Ureter (tissue), 1 donor: ENCODE measurements around the gene WNK4. TPM values are rescaled to one million over a fixed set of nuclear protein-coding genes. Genes with fewer than 3 reads are reported as not detected.

Source experiments
- DNase-seq: peaks from one replicate; pipeline ENCODE4 v3.0.0-alpha.2; 2020; ENCODE audit warnings: low spot score
- total RNA-seq: library from RNA; stranded (reverse); gene quantifications from one replicate; pipeline ENCODE4 v1.2.4, GENCODE V29; 2023
- donor health status: DM: yes; HTN: yes; CAD: no.

Gene WNK4
- total RNA-seq, 1 donor from 2014 or later = not detected

GRCh38 chr17:42797067-42798007, 16.9 kb downstream of the WNK4 start:
- DNase-seq = no peak

GRCh38 chr17:42798011-42798382, 17.6 kb downstream of the WNK4 start:
- DNase-seq = no peak

- DNase-seq = peak; percentile 82
Measured at GRCh38 chr17:42798383-42799380, 18.3 kb downstream of the WNK4 start, which contains the start of the genes CNTD1 and COA3. TSS of gene CNTD1 (plus strand) at chr17:42798861. CDS start at chr17:42799068, 207 bp downstream. TSS of gene COA3 (minus strand) at chr17:42798704. CDS start at chr17:42798681, 23 bp downstream.

- DNase-seq = no peak
Measured at GRCh38 chr17:42803074-42803883, 22.9 kb downstream of the WNK4 start.

- DNase-seq = no peak
Measured at GRCh38 chr17:42804918-42805367, 24.5 kb downstream of the WNK4 start.

GRCh38 chr17:42806249-42806648, 25.8 kb downstream of the WNK4 start:
- no peak for DNase-seq

- DNase-seq = no peak
Measured at GRCh38 chr17:42809250-42809649, 28.8 kb downstream of the WNK4 start.

GRCh38 chr17:42814633-42815399, 34.4 kb downstream of the WNK4 start:
- no peak for DNase-seq

- no peak for DNase-seq
Measured at GRCh38 chr17:42817866-42818265, 37.5 kb downstream of the WNK4 start.

GRCh38 chr17:42818379-42818778, 38.0 kb downstream of the WNK4 start:
- DNase-seq = no peak

GRCh38 chr17:42819939-42820535, 39.6 kb downstream of the WNK4 start:
- DNase-seq = no peak

- DNase-seq = no peak
Measured at GRCh38 chr17:42821176-42821575, 40.8 kb downstream of the WNK4 start.

- no peak for DNase-seq
Measured at GRCh38 chr17:42827472-42827871, 47.1 kb downstream of the WNK4 start.

- DNase-seq = no peak
Measured at GRCh38 chr17:42830971-42831370, 50.6 kb downstream of the WNK4 start.

GRCh38 chr17:42832213-42832933, 52.0 kb downstream of the WNK4 start:
- DNase-seq = no peak

GRCh38 chr17:42832934-42833766, 52.7 kb downstream of the WNK4 start, which contains the start of gene PSME3:
TSS of gene PSME3 (plus strand) at chr17:42833397. CDS start at chr17:42833632, 235 bp downstream.
- peak; percentile 90 for DNase-seq

GRCh38 chr17:42833767-42834422, 53.5 kb downstream of the WNK4 start:
- no peak for DNase-seq

- DNase-seq = no peak
Measured at GRCh38 chr17:42835732-42836131, 55.3 kb downstream of the WNK4 start.
